Measurements from ENCODE around the gene NELL1. TPM values are rescaled to one million over a fixed set of nuclear protein-coding genes. Genes with fewer than 3 reads are reported as not detected.

The NELL1 gene
- total RNA-seq, 6 experiments from 2014 or later = not detected

DNA sequence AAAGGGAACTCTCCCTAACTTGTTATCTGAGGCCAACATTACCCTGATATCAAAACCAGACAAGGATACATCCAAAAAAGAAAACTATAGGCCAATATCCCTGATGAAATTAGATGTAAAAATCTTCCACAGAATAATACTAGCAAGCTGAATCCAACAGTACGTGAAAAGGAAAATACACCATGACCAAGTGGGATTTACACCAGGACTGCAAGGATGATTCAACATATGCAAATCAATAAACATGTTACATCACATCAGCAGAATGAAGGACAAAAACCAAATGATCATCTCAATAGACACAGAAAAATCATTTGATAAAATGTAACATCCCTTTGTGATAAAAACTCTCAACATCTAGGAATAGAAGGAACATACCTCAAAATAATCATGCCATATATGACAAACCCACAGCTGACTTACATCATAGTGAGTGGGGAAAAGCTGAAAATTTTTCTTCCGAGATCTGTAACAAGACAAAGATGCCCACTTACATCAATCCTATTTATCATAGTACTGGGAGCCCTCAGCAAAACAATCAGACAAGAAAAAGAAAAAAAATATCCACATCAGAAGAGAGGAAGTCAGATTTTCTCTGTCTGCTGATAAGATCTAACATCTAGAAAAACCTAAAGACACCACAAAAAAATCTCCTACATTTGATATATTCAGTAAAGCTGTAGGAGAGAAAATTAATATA, 820.2 kb downstream of the NELL1 start:
- DNase-seq = no peak
- Mint-ChIP-seq H3K4me1 (ENCODE audit: low read depth) (no peaks in the 10 kb centered on the region), H3K27ac (no peak overlapping the region), H3K36me3 (ENCODE audit: low read depth) (no peaks in the 10 kb centered on the region; the same call in 1 of the 2 replicates), H3K9me3 (peaks cover 55% of the 10 kb centered on the region), H3K4me3 (no peak overlapping the region), H3K27me3 (ENCODE audit: insufficient read depth) (no peaks in the 10 kb centered on the region)
- TF ChIP-seq, protein P1, sequence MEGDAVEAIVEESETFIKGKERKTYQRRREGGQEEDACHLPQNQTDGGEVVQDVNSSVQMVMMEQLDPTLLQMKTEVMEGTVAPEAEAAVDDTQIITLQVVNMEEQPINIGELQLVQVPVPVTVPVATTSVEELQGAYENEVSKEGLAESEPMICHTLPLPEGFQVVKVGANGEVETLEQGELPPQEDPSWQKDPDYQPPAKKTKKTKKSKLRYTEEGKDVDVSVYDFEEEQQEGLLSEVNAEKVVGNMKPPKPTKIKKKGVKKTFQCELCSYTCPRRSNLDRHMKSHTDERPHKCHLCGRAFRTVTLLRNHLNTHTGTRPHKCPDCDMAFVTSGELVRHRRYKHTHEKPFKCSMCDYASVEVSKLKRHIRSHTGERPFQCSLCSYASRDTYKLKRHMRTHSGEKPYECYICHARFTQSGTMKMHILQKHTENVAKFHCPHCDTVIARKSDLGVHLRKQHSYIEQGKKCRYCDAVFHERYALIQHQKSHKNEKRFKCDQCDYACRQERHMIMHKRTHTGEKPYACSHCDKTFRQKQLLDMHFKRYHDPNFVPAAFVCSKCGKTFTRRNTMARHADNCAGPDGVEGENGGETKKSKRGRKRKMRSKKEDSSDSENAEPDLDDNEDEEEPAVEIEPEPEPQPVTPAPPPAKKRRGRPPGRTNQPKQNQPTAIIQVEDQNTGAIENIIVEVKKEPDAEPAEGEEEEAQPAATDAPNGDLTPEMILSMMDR (IDR thresholded peaks at IDR 0.05) = no peak

DNA sequence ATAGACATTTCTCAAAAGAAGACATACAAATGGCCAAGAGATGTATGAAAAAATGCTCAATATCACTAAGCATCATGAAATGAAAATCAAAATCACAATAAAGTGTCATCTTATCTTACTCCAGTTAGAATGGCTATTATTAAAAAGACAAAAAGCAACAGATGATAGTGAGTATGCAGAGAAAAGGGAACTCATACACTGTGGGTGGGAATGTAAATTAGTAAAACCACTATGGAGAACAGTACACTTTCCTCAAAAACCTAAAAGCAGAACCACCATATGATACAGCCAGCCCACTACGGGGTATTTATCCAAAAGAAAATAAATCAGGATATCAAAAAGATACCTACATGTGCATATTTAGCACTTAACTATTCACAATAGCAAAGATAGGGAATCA, 823.5 kb downstream of the NELL1 start:
- no peak for DNase-seq
- H3K4me3 Mint-ChIP-seq = no peak overlapping the region
- H3K36me3 Mint-ChIP-seq (ENCODE audit: low read depth) = no peaks in the 10 kb centered on the region
- TF ChIP-seq, protein P1 (IDR thresholded peaks at IDR 0.05) = no peak
- H3K9me3 Mint-ChIP-seq = peaks cover 29% of the 10 kb centered on the region
- no peak overlapping the region for H3K27ac Mint-ChIP-seq
- H3K27me3 Mint-ChIP-seq (ENCODE audit: insufficient read depth) = no peaks in the 10 kb centered on the region
- H3K4me1 Mint-ChIP-seq (ENCODE audit: low read depth) = no peaks in the 10 kb centered on the region

DNA sequence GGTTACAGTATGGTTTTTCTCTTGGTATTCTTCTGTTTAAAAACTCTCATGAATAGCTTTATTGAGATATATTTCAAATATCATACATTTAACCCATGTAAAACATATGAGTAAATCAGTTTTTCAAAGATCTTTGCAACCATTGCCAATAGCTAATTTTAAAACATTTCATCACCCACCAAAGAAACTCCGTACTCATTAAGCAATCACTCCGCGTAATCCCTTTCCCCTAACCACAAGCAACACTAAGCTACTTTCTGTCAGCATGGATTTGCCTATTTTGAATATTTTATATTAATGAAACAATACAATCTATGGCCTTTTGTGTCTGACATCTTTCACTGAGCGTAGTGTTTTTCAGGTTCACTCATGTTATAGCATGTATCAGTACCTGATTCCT, 825.6 kb downstream of the NELL1 start:
- Mint-ChIP-seq H3K36me3 (ENCODE audit: low read depth) (no peaks in the 10 kb centered on the region), H3K9me3 (peaks cover 16% of the 10 kb centered on the region), H3K4me1 (ENCODE audit: low read depth) (no peaks in the 10 kb centered on the region), H3K27ac (no peak overlapping the region), H3K27me3 (ENCODE audit: insufficient read depth) (no peaks in the 10 kb centered on the region), H3K4me3 (no peak overlapping the region)
- TF ChIP-seq, protein P1 (IDR thresholded peaks at IDR 0.05) = no peak
- DNase-seq = no peak

- TF ChIP-seq, protein P1 (IDR thresholded peaks at IDR 0.05) = no peak
- DNase-seq = no peak
- H3K36me3 Mint-ChIP-seq (ENCODE audit: low read depth) = no peaks in the 10 kb centered on the region
- H3K4me1 Mint-ChIP-seq (ENCODE audit: low read depth) = no peaks in the 10 kb centered on the region
- no peaks in the 10 kb centered on the region for H3K27me3 Mint-ChIP-seq (ENCODE audit: insufficient read depth)
- H3K27ac Mint-ChIP-seq = no peak overlapping the region
- H3K9me3 Mint-ChIP-seq = peaks cover 10% of the 10 kb centered on the region
- no peak overlapping the region for H3K4me3 Mint-ChIP-seq
These were observed 826.5 kb downstream of the NELL1 start for GRCh38 chr11:21495879-21496278.

GRCh38 chr11:21501245-21501644, 831.9 kb downstream of the NELL1 start:
- TF ChIP-seq, protein P1 (IDR thresholded peaks at IDR 0.05) = no peak
- Mint-ChIP-seq H3K27me3 (ENCODE audit: insufficient read depth) (no peaks in the 10 kb centered on the region), H3K27ac (no peak overlapping the region), H3K9me3 (peaks cover 42% of the 10 kb centered on the region), H3K4me3 (no peak overlapping the region), H3K4me1 (ENCODE audit: low read depth) (no peaks in the 10 kb centered on the region), H3K36me3 (ENCODE audit: low read depth) (no peaks in the 10 kb centered on the region)
- no peak for DNase-seq
